ENCODE data around the gene GRIP1.

- TF ChIP-seq CTCF (IDR thresholded peaks at IDR 0.05; ENCODE audit: poor library complexity) (no peak), EZH2 (IDR thresholded peaks at IDR 0.05; ENCODE audit: borderline replicate concordance) (no peak), EZH2phosphoT487 (IDR thresholded peaks at IDR 0.05; ENCODE audit: low read depth, severe bottlenecking, unreplicated experiment) (no peak)
Measured at GRCh38 chr12:66612090-66612775, 66.6 kb downstream of the GRIP1 start.

All from hepatocyte (in vitro differentiated cells).